CD4-positive, alpha-beta T cell treated with Interferon gamma for 1 hour (primary cell): ENCODE data around the gene SREBF2.

Experiments
- DNase-seq: peaks from one replicate; pipeline ENCODE4 v3.0.0-alpha.2; 2020

SREBF2 gene

GRCh38 chr22:41880653-41881052 lies 47.7 kb downstream of the SREBF2 start:
- no peak for DNase-seq

- no peak for DNase-seq
These were observed 50.5 kb downstream of the SREBF2 start for GRCh38 chr22:41883400-41883799.

GRCh38 chr22:41885116-41885515 lies 52.2 kb downstream of the SREBF2 start:
- no peak for DNase-seq

GRCh38 chr22:41885516-41885915 lies 52.6 kb downstream of the SREBF2 start:
- no peak for DNase-seq

GRCh38 chr22:41888627-41889200 lies 55.8 kb downstream of the SREBF2 start:
- DNase-seq, result no peak

- DNase-seq, result no peak
These were observed 58.5 kb downstream of the SREBF2 start for GRCh38 chr22:41891407-41891806.

- DNase-seq, result no peak
These were observed 59.8 kb downstream of the SREBF2 start for GRCh38 chr22:41892721-41893120.

GRCh38 chr22:41893591-41894375 lies 60.9 kb downstream of the SREBF2 start:
- no peak for DNase-seq

GRCh38 chr22:41898645-41899044 lies 65.7 kb downstream of the SREBF2 start:
- no peak for DNase-seq

GRCh38 chr22:41899110-41899509 lies 66.2 kb downstream of the SREBF2 start:
- no peak for DNase-seq

GRCh38 chr22:41899992-41900651 lies 67.2 kb downstream of the SREBF2 start:
- no peak for DNase-seq

- DNase-seq, result no peak
These were observed 67.9 kb downstream of the SREBF2 start for GRCh38 chr22:41900652-41901312.

- no peak for DNase-seq
These were observed 69.1 kb downstream of the SREBF2 start for GRCh38 chr22:41902016-41902415.

GRCh38 chr22:41902932-41903421 lies 70.1 kb downstream of the SREBF2 start:
- no peak for DNase-seq

- DNase-seq, result no peak
These were observed 71.8 kb downstream of the SREBF2 start for GRCh38 chr22:41904450-41905410.

GRCh38 chr22:41905411-41906202 lies 72.7 kb downstream of the SREBF2 start:
- no peak for DNase-seq

- no peak for DNase-seq
These were observed 73.9 kb downstream of the SREBF2 start for GRCh38 chr22:41906822-41907221.

- DNase-seq, result no peak
These were observed 74.8 kb downstream of the SREBF2 start for GRCh38 chr22:41907436-41908401.

- no peak for DNase-seq
These were observed 75.8 kb downstream of the SREBF2 start for GRCh38 chr22:41908411-41909309.
